Heart left ventricle (tissue), 13 donors: ENCODE data around the gene SLC34A3.

Source experiments
- POLR2A ChIP-seq, 2 donors: fragments of 450-650 bp; IDR thresholded peaks; one replicate each; pipeline ENCODE4 v1.6.1; 2017; ENCODE audit warnings: antibody characterized with exemption in 2 of 2, mild to moderate bottlenecking in 2 of 2, moderate library complexity in 2 of 2
- TF ChIP-seq, protein P1 (sequence below), 12 donors: fragments of 200-600 bp; sonication (generic) in 4 of 12; IDR thresholded peaks; one replicate each; pipeline versions ENCODE4 v1.5.0 to v1.8.0; 2018 to 2022; ENCODE audit warnings: antibody characterized with exemption in 12 of 12, mild to moderate bottlenecking in 5 of 12
- donor health status: ischemic (EF 13 %, LVEDD 7.1; RV severe dilation, severe dysfunction).
- donor health status: DM: no; HTN: yes; CAD: no.
- donor health status: DM: no; HTN: no; CAD: no.
- donor health status: ischemic (EF 25% LVEDD 6.9; RV normal size, moderate dysfunction).
- donor health status: ischemic (EF 25% LVEDD 5.7; RV mildly dilated, moderate dysfunction).
- donor health status: ischemic (EF 35%, LVEDD 5.7; RV mildly dilated, moderate dysfunction).
- donor health status: nonischemic (EF 11% LVEDD 7.7; RV severe dilation, severe dysfunction).
- donor health status: DM: yes; HTN: yes; CAD: no.
- donor health status: PGD.
- donor health status: ischemic (EF 29% LVEDD 5.4; RV normal size, mild dysfunction).
- donor health status: nonischemic (EF 23%, LVEDD 6.1; RV moderate dilation, normal function).

DNA sequence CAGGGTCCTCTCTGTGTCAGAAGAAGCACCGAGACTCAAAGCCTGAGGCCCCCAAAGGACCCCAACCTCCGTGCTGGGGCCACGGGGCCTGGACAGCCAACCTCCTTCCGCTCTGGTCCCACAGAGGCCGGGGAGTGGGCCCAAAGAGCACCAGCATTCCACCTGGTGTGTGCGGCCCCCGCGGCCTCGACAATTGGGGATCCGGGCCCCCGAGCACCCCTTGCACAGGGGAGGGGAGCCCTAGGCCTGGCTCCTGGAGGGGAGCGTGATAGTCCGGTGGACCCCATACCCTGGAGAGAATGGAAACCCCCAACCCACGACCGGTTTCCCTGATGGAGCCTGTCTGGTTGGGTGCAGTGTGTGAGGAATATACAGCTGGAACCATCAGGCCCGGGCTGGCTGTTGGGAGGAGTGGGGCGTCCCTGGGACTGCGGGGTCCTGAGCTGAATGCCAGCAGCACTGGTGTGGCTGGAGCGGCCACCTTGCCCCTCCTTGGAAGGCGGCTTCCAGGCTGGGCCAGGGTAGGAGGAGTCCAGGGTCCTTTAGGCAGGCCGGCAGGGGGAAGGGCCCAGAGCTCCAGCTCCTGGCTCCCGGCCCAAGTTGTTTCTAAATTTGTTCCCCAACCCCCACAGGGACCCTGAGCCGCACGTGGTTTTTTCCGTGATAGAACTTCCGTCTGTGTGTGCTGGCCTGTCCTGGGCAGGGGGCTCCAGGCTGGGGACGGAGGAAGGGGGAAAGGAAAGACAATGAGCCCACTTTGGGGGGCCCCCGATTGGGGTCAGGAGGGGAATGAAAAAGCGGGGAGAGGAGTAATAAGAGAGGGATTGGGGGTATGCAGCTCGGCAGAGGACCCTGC, 46.0 kb downstream of the SLC34A3 start:
- TF ChIP-seq, protein P1, sequence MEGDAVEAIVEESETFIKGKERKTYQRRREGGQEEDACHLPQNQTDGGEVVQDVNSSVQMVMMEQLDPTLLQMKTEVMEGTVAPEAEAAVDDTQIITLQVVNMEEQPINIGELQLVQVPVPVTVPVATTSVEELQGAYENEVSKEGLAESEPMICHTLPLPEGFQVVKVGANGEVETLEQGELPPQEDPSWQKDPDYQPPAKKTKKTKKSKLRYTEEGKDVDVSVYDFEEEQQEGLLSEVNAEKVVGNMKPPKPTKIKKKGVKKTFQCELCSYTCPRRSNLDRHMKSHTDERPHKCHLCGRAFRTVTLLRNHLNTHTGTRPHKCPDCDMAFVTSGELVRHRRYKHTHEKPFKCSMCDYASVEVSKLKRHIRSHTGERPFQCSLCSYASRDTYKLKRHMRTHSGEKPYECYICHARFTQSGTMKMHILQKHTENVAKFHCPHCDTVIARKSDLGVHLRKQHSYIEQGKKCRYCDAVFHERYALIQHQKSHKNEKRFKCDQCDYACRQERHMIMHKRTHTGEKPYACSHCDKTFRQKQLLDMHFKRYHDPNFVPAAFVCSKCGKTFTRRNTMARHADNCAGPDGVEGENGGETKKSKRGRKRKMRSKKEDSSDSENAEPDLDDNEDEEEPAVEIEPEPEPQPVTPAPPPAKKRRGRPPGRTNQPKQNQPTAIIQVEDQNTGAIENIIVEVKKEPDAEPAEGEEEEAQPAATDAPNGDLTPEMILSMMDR (IDR thresholded peaks at IDR 0.05) = no peak
- no peak for TF ChIP-seq POLR2A (IDR thresholded peaks at IDR 0.05)
